SU-DHL-6 (cell line): ENCODE data around the gene KLHDC7B.
A peak's percentile ranks its signal among the peaks of the same experiment; 100 is the strongest.
"Not testable (repeated sequence)": the region's sequence is repeated elsewhere in the genome, so short reads cannot be mapped to it uniquely, and the experiment has no call there.

ENCODE experiments used
- H2AFZ ChIP-seq: fragments of 200-600 bp; sonication (generic); 2 replicates; pipeline ENCODE4 v1.6.1; 2014; ENCODE audit warnings: low read depth, mild to moderate bottlenecking, moderate library complexity, mixed read lengths, antibody characterized with exemption, low read length; ENCODE audit not compliant: severe bottlenecking
- H3F3A ChIP-seq: fragments of 200-600 bp; shearing (Covaris generic); 2 replicates; pipeline ENCODE4 v1.6.0; 2016; ENCODE audit warnings: antibody characterized with exemption, mild to moderate bottlenecking; ENCODE audit not compliant: insufficient read depth
- H3K27ac ChIP-seq: fragments of 200-600 bp; sonication (generic); 2 replicates; pipeline ENCODE4 v1.5.1; 2016; ENCODE audit warnings: low read depth, mild to moderate bottlenecking, low read length, moderate library complexity, mixed read lengths
- H3K27me3 ChIP-seq: fragments of 200-600 bp; sonication (generic), shearing (Covaris generic); 2 replicates; pipeline ENCODE4 v1.6.0; 2014; ENCODE audit warnings: mild to moderate bottlenecking, low read length
- H3K36me3 ChIP-seq: fragments of 200-600 bp; sonication (generic); 2 replicates; pipeline ENCODE4 v1.6.1; 2014; ENCODE audit warnings: mild to moderate bottlenecking, low read length, mixed read lengths
- H3K4me2 ChIP-seq: fragments of 300-600, 200-600 bp; shearing (Covaris generic), sonication (generic); 2 replicates; pipeline ENCODE4 v1.6.0; 2014; ENCODE audit warnings: low read length, low read depth, mild to moderate bottlenecking; ENCODE audit not compliant: poor library complexity, severe bottlenecking
- H3K4me3 ChIP-seq: fragments of 200-600 bp; sonication (generic); 2 replicates; pipeline ENCODE4 v1.5.1; 2014; ENCODE audit warnings: antibody characterized with exemption, low read length, mild to moderate bottlenecking, mixed read lengths; ENCODE audit not compliant: insufficient read depth, poor library complexity, severe bottlenecking
- H3K79me2 ChIP-seq: fragments of 200-600 bp; sonication (generic); 2 replicates; pipeline ENCODE4 v1.6.1; 2014; ENCODE audit warnings: mild to moderate bottlenecking, low read length, moderate library complexity; ENCODE audit not compliant: insufficient read depth
- H3K9ac ChIP-seq: fragments of 200-600 bp; sonication (generic); 2 replicates; pipeline ENCODE4 v1.7.0; 2014; ENCODE audit warnings: mild to moderate bottlenecking, low read length
- H3K9me2 ChIP-seq: fragments of 200-600 bp; sonication (generic); replicated peaks from 2 replicates; pipeline ENCODE4 v1.6.1; 2014; ENCODE audit warnings: low read length; ENCODE audit not compliant: insufficient read depth
- H3K9me3 ChIP-seq: fragments of 200-600 bp; sonication (generic); 2 replicates; pipeline ENCODE4 v1.6.1; 2014; ENCODE audit warnings: low read length, mixed read lengths; ENCODE audit not compliant: insufficient read depth
- H4K20me1 ChIP-seq: fragments of 200-600 bp; sonication (generic); 2 replicates; pipeline ENCODE4 v1.6.1; 2014; ENCODE audit warnings: low read depth, mild to moderate bottlenecking, antibody characterized with exemption, low read length, moderate library complexity, mixed read lengths
- CTCF ChIP-seq: fragments of 200-600 bp; sonication (generic); IDR thresholded peaks from one replicate; pipeline ENCODE4 v1.5.1; 2017; ENCODE audit warnings: antibody characterized with exemption, mild to moderate bottlenecking, low read length, moderate library complexity; ENCODE audit not compliant: insufficient read depth, poor library complexity, severe bottlenecking
- EZH2phosphoT487 ChIP-seq: fragments of 200-600 bp; sonication (generic), shearing (Covaris generic); conservative IDR thresholded peaks from 2 replicates; pipeline ENCODE4 v1.6.1; 2018; ENCODE audit warnings: mild to moderate bottlenecking, antibody characterized with exemption, low read length, moderate library complexity, mixed read lengths

KLHDC7B gene

GRCh38 chr22:50536226-50536625 lies 9.5 kb upstream of the KLHDC7B start:
- no peaks in the 10 kb centered on the region for H3K27me3 ChIP-seq
- H3K4me2 ChIP-seq = no peak overlapping the region
- H3K79me2 ChIP-seq = no peaks in the 10 kb centered on the region
- H3F3A ChIP-seq = peaks cover 33% of the 10 kb centered on the region
- H3K4me3 ChIP-seq = no peak overlapping the region
- no peak overlapping the region for H3K9ac ChIP-seq
- H3K9me2 ChIP-seq = no peaks in the 10 kb centered on the region
- H2AFZ ChIP-seq = no peak overlapping the region
- TF ChIP-seq EZH2phosphoT487 (no peak), CTCF (no peak)
- no peaks in the 10 kb centered on the region for H3K9me3 ChIP-seq
- H4K20me1 ChIP-seq = no peaks in the 10 kb centered on the region
- H3K27ac ChIP-seq = 0 out of 2 replicates have a peak overlapping the region, but pooled peaks have one; percentile 24
- no peaks in the 10 kb centered on the region for H3K36me3 ChIP-seq

GRCh38 chr22:50537765-50538164 lies 7.9 kb upstream of the KLHDC7B start:
- no peak for TF ChIP-seq EZH2phosphoT487
- no peak overlapping the region for H3K9ac ChIP-seq
- H3K4me2 ChIP-seq = no peak overlapping the region
- no peak overlapping the region for H3K4me3 ChIP-seq
- no peaks in the 10 kb centered on the region for H3K9me2 ChIP-seq
- no peaks in the 10 kb centered on the region for H3K79me2 ChIP-seq
- H4K20me1 ChIP-seq = no peaks in the 10 kb centered on the region
- no peak overlapping the region for H3K27ac ChIP-seq
- peaks cover 36% of the 10 kb centered on the region for H3F3A ChIP-seq
- no peaks in the 10 kb centered on the region for H3K27me3 ChIP-seq
- no peaks in the 10 kb centered on the region for H3K9me3 ChIP-seq
- H3K36me3 ChIP-seq = no peaks in the 10 kb centered on the region
- no peak overlapping the region for H2AFZ ChIP-seq

- TF ChIP-seq CTCF (no peak), EZH2phosphoT487 (no peak)
- Histone ChIP-seq H3K9ac (peak overlapping the region; percentile 59; the same call in 1 of the 2 replicates), H3F3A (peaks cover 30% of the 10 kb centered on the region), H3K27me3 (no peaks in the 10 kb centered on the region), H3K4me2 (peak overlapping the region; percentile 62), H2AFZ (no peak overlapping the region), H3K36me3 (no peaks in the 10 kb centered on the region), H3K79me2 (no peaks in the 10 kb centered on the region), H3K9me3 (no peaks in the 10 kb centered on the region), H3K9me2 (no peaks in the 10 kb centered on the region), H3K4me3 (no peak overlapping the region), H3K27ac (peak overlapping the region; percentile 91), H4K20me1 (no peaks in the 10 kb centered on the region)
Measured at GRCh38 chr22:50540381-50540780, 5.3 kb upstream of the KLHDC7B start.

GRCh38 chr22:50541667-50542026 lies 4.1 kb upstream of the KLHDC7B start:
- not testable (repeated sequence) for H3K27me3 ChIP-seq, H3K9me3 ChIP-seq, H2AFZ ChIP-seq, H3K4me2 ChIP-seq, H3K9me2 ChIP-seq, H3K9ac ChIP-seq, H3K4me3 ChIP-seq, H3K36me3 ChIP-seq, H4K20me1 ChIP-seq, H3K27ac ChIP-seq, H3K79me2 ChIP-seq
- H3F3A ChIP-seq = peaks cover 25% of the 10 kb centered on the region
